Hematopoietic multipotent progenitor cell (in vitro differentiated cells): ENCODE data around the gene WDR6. TPM values are rescaled to one million over a fixed set of nuclear protein-coding genes. Genes with fewer than 3 reads are reported as not detected.
"Not testable (repeated sequence)": the region's sequence is repeated elsewhere in the genome, so short reads cannot be mapped to it uniquely, and the experiment has no call there.

Experiments used
- DNase-seq, 3 donors: peaks; one replicate each; pipeline ENCODE4 v3.0.0-alpha.2; 2011 to 2015; ENCODE audit warnings: low read depth in 2 of 3, low spot score in 2 of 3
- total RNA-seq: library from RNA; depleted of rRNA; stranded (reverse); fragments of >200 nt; gene quantifications from one replicate; pipeline ENCODE4 v1.2.3, GENCODE V29; 2012

The WDR6 gene
- total RNA-seq, 1 donor = 344 TPM

DNA sequence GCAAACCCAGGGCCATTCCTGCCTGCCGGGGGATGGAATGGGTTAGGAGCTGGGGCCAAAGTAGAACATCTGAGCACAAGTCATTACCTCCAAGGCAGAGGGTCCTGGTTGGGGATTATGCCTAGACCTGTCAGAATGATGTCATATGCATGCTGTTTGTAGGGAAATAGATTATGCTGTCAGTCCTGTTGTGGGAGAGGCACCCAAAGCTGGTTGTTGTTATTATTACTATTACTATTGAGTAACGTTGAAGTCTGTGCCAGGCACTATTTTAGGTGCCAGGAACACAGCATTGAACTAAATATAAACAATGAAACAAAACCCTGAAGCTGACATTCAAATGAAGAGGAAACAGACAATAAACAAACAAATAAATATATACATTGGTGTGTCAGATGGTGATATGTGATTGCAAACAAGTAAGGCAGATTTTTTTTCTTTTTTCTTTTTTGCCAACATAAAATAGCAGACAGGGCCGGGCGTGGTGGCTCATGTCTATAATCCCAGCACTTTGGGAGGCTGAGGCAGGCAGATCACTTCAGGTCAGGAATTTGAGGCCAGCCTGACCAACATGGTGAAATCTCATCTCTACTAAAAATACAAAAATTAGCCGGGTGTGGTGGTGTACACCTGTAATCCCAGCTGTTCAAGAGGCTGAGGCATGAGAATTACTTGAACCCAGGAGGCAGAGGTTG lies 15.2 kb upstream of the WDR6 start:
- DNase-seq = no peak

DNA sequence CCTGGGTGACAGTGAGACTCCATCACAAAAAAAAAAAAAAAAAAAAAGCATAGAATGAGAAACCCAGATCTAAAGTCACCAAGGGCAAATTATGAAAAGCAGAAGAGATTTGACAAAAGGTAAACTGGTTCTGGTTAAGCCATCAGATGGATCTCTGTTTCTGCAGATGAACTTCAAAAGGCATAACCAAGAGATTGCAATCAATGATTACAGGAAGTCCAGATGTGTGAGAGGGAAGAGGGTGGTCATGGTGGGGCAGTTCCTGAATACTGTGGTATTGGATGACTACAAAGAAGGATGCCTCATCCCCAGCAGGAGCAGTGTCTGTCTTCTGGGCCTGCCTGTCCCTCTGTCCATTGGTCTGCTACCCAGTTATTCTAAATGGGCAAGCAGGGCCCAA lies 13.4 kb upstream of the WDR6 start:
- peak in 2 of 3 donors; percentile 26 to 38 for DNase-seq

DNA sequence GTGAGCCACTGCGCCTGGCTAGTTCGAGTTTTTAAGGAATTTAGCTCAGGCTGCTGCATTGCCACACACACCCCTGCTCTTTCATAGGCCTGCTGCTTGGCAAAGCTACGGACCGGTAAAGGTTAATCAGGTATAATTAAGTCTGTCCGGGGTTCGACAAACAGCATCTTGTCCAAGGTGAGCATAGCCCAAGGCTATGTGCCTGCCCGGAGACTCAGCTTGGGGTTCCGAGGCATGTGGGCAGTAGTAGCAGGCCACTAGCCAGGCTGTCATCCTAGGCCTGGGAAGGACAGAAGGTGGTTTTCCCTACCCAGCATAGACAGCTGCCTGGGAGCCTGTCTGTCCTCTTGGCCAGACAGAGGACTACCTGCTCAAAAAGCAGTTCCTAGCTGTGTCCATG lies 10.6 kb upstream of the WDR6 start:
- no peak for DNase-seq

DNA sequence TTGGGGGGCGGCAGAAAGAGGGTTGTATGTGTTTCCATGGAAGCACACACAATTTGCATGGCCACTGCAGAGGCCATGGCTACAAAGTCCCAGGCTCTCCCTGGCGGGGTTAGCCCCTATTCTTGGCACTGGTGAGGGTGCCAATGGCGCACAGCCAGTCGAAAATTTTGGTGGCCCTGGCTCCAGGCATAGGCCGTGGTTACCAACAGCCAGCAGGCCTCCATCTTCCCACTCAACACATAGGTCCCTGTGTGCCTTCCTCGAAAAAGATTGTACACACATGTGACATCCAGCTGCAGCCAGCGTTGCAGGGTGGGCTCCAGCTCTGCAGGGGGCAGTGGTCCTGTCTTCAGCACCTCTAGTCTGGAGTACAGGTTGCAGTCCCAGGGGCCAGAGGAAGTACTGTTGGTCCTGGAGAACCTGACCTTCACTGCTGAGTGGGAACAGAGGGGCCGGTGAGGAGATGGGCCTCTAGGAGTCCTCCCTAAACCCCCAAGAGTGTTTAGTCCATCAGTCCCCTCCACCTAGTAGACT lies 10.0 kb upstream of the WDR6 start:
- DNase-seq = no peak

DNA sequence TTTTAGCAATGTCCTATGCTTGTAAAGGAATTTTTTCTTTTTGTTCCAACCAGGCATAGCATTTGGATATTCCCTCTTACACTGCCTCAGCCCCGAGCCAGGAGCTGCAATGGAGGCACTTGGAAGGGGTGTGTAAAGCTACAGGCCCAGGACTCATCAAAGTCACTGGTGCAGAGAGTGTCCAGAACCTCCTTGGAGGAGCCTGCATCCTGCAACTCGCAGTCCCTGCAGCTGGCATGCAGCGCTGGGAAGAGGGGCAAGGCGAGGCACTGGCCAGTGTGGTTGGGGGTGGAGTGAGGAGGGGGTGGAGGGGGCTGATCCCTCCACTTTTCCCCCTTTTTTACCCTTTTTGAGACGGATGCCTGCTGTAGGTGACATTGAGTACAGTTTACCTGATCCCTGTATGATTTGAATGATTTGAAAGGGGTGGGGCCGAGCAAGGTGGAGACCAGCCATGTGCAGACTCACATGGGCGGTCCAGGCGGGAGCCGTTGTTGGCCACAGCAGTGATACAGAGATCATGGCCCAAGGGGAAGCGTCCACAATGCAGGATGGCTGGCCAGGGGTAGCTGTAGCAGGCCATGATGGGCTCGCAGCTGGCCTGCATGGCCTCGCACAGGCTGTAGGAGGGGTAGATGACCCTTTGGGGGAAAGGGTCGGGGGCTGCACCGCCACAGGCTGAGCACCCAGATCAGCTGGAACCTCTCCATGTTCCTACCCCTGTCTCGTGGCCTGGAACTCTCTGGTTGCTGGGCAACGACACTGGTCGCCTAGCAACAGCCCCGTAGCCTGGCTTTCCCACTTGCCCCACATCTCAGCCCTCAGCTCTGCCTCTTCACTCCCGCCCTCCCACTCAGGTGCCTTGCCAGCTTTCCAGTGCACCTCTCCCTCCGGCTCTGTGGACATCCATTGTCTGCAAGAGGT lies 9.2 kb upstream of the WDR6 start:
- no peak for DNase-seq

DNA sequence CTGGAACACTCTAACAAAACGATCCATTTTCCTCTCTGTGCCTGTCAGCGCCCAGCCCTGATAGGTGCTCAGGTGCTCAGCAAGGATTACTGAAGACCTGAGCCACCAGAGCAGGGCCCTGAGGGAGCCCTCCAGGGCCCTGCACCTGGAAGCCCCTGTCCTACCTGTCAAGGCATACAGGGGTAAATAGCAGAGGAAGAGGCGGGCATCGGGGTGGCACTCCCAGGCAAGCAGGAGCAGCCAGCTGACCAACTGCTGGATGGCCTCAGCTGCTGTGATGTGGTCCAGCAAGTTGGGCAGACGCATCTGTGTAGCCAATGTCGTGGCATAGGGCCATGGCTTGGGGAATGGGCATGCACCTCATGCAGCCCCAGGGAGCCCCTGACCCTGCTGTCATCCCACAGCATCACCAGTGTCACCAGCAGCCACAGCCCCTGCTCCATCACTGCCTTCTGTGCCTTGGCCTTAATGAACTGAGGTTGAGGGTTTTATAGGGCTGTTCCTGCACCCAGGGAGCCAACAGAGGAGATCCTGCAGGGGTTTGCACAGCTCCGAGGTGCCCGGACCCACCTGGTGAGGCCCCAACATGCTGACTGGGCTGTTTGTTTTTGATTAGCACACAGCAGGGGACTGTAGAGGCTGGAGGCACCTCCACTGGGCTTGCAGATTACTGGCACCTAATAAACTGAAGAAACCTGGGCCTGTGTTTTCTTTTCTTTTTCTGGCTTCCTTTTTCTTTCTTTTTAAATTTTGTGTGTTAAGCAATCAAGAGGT lies 7.9 kb upstream of the WDR6 start:
- no peak for DNase-seq

DNA sequence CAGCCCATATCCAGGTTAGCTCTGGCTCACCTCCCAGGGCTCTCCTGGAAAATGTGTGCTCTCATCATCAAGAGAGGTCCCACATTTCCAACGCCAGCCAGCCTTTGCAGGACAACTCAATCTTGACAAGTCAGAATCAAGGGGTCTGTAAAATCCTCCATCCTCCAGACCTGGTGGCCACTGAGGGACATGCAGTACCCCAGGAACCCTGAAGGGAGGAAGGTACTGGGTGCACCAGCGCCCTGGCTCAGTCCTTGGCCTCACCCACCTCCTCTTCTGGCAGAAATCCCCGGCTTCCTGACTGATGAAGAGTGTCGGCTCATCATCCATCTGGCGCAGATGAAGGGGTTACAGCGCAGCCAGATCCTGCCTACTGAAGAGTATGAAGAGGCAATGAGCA lies 6.0 kb upstream of the WDR6 start:
- no peak for DNase-seq

DNA sequence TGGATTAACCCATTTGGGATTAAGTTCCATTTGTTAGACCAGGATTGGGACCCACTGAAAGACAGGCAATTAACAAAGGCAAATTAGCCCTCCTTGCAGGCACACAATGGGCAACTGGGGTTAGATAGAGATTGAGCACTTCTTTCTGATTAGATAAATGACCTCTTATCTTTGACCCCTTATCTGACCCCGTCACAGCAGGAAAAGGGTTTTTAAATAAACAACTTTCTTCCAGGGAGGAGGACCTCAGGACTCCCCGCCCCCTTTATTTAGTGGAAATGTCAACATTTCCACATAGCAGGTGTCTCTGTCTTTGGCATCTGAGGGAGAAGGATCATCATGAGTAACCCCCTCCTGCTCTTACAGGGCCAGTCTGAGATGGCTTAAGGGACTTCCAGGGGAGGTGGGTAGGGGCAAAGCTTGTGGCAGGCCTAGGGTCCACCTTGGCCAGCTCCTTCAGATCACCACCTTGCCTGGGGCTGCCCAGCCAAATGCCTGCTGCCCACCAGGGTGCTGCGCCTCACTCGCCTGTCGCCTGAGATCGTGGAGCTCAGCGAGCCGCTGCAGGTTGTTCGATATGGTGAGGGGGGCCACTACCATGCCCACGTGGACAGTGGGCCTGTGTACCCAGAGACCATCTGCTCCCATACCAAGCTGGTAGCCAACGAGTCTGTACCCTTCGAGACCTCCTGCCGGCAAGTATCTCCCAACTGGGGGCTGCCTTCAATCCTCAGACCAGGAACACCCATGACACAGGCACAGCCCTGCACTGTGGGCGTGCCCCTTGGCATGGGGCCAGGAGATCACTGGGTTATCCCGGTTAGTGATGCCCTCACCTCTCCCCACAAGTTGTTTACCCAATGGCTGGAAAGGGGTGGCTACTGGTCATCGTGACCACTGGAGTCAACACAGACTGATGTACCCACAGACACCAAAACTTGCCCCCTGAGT lies 2.6 kb upstream of the WDR6 start:
- no peak for DNase-seq

DNA sequence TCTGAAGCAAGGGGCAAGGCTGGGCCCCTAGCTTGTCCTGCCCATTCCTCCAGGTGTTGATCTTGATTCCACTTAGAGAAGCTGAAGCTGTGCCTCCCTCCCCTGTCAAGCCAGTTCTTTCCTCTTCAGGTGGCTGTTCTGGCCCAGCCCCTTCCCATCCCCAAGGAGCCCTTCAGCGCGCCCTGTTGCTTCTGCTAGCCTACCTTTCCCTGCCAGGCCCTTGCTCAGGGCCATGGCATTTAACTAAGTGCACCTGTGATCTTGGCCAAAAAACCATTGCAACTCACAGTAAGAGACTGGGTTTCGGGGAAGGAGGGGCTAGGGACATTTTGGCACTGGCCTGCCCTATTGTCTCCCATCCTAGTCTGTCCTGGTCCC lies 1.9 kb upstream of the WDR6 start:
- DNase-seq = no peak

DNA sequence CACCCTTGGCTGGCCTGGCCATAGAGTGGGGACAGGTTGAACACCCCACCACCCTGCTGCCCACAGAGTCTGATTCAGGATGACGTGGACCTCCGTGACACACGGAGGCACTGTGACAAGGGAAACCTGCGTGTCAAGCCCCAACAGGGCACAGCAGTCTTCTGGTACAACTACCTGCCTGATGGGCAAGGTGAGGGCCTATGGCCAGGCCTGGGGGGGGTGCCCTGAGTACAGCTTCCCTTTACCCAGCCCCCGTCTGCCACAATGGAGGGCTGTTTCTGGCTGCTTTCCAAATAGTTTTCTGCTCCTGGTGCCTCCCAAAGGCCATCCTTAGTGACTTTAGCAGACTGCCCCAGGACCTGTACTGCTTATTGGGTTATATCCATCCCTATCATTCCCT lies 1.2 kb upstream of the WDR6 start:
- DNase-seq = no peak

DNA sequence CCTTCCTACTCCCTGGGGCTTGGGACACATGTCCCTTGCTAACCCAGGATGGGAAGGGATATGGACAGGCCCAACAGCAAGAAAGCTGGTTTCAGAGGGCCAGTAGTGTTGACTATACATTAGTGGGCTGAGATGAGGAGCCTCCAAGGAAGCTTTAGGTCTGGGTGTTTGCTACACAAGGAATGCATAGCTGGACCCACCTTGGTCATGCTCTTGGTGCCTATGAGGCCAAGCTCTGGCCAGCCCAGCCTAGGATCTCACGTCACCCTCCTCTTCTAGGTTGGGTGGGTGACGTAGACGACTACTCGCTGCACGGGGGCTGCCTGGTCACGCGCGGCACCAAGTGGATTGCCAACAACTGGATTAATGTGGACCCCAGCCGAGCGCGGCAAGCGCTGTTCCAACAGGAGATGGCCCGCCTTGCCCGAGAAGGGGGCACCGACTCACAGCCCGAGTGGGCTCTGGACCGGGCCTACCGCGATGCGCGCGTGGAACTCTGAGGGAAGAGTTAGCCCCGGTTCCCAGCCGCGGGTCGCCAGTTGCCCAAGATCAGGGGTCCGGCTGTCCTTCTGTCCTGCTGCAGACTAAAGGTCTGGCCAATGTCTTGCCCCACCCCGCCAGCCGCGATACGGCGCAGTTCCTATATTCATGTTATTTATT lies 653 bp upstream of the WDR6 start:
- peak in 2 of 3 donors; percentile 43 to 55 for DNase-seq

DNA sequence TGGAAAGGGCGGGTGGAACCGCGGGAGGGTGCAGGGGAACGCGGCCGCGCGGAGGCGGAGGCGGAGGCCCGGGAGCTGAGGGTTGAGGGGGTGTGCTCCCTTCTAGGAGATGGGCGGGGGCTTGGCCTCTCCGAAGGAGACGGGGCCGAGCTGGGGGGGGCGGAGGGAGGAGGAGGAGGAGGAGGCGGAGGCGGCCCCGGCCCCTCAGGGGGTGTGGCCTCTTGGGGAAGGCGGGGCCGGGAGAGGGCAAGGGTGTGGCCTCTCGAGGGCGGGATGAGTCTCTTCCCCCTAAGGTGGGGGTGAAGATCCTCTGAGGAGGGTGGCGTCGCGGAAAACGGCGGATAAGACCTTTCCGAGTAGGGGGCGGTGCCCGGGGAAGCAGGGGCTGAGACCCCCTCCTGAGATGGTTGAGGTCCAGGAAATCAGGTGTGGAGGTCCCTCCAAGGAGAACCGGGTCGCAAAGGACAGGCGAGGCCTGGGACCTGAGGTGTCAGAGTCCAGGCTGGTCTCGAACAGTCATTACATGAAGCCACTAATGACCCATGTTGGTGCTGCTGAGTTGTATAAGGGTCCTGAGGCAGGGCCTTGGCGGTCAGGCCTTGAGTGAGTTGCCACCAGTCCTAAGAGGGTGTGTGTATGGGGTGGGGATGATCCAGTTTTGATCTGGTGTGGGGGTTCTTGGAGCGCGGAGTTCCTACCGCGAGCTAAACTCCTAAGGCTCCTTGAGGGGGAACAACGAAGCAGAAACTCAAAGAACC lies 759 bp downstream of the WDR6 start:
- peak in 2 of 3 donors; percentile 86 to 92 for DNase-seq

DNA sequence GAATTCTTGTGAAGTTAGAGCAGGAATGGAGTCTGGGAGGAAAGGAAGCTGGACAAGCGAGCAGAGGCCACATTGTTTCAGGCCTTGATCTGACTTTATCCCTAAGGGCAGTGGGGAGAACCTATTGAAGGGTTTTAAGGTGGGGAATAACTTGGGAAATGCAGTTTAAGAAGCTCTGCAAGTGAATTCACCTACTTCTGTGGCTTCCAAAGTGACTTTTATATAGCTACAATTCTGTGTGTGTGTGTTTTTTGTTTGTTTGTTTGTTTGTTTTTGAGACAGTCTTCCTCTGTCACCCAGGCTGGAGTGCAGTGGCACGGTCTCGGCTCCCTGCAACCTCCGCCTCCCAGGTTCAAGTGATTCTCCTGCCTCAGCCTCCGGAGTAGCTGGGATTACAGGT lies 1.4 kb downstream of the WDR6 start:
- DNase-seq = not testable (repeated sequence)

DNA sequence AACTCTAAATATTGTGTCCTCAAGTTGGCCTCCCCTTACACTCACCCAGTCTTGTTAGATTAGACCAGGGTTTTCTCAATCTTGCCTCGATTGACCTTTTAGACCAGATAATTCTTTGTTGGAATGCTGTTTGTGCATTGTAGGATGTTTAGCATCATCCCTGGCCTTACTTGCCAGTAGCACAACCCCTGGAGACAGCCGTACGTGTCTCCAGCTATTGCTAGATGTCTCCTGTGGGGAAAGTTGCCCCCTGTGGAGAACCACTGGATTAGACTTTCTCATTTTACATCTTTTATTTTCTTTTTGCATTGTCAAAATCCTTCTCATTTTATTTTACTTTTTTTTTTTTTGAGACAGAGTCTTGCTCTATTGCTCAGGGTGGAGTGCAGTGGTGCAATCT lies 2.2 kb downstream of the WDR6 start:
- no peak for DNase-seq

DNA sequence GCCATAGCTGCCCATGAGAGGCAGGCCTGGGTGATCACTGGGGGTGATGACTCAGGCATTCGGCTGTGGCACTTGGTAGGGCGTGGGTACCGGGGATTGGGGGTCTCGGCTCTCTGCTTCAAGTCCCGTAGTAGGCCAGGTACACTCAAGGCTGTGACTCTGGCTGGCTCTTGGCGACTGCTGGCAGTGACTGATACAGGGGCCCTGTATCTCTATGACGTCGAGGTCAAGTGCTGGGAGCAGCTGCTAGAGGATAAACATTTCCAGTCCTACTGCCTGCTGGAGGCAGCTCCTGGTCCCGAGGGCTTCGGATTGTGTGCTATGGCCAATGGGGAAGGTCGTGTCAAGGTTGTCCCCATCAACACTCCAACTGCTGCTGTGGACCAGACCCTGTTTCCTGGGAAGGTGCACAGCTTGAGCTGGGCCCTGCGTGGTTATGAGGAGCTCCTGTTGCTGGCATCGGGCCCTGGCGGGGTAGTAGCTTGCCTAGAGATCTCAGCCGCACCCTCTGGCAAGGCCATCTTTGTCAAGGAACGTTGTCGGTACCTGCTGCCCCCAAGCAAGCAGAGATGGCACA lies 5.3 kb downstream of the WDR6 start:
- no peak for DNase-seq

DNA sequence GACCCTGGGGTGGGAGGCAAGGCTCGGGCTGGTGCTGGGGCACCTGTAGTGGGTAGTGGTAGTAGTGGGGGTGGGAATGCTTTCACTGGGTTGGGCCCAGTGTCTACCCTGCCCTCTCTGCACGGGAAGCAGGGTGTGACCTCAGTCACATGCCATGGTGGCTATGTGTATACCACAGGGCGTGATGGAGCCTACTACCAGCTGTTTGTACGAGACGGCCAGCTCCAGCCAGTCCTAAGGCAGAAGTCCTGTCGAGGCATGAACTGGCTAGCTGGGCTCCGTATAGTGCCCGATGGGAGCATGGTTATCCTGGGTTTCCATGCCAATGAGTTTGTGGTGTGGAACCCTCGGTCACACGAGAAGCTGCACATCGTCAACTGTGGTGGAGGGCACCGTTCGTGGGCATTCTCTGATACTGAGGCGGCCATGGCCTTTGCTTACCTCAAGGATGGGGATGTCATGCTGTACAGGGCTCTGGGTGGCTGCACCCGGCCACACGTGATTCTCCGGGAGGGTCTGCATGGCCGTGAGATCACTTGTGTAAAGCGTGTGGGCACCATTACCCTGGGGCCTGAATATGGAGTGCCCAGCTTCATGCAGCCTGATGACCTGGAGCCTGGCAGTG lies 6.0 kb downstream of the WDR6 start:
- DNase-seq = no peak

DNA sequence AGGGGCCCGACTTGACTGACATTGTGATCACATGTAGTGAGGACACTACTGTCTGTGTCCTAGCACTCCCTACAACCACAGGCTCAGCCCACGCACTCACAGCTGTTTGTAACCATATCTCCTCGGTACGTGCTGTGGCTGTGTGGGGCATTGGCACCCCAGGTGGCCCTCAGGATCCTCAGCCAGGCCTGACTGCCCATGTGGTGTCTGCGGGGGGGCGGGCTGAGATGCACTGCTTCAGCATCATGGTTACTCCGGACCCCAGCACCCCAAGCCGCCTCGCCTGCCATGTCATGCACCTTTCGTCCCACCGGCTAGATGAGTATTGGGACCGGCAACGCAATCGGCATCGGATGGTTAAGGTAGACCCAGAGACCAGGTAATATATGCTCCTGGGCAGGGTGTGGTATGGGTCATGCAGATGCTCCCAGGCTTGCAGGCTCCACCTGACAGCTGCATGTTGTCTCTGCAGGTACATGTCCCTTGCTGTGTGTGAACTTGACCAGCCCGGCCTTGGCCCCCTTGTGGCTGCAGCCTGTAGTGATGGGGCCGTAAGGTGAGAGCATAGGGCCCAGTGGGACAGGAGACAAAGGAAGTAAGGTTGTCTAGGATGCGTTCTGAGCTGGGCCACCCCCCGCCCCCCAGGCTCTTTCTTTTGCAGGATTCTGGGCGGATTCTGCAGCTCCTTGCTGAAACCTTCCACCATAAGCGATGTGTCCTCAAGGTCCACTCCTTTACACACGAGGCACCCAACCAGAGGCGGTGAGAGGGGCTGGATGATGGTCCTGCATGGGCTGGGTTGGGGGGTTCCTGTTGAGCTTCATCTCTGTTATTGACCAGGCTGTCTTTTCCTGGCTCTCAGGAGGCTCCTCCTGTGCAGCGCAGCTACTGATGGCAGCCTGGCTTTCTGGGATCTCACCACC lies 6.8 kb downstream of the WDR6 start:
- peak in 2 of 3 donors; percentile 48 to 60 for DNase-seq
